Large intestine (tissue), 1 donor: ENCODE measurements around the gene GAGE10. TPM values are rescaled to one million over a fixed set of nuclear protein-coding genes. Genes with fewer than 3 reads are reported as not detected.

ENCODE experiments used
- polyA plus RNA-seq: library from polyadenylated mRNA; unstranded; fragments of 120-200 nt; gene quantifications from one replicate; pipeline ENCODE4 v1.2.1, GENCODE V29; 2013

The GAGE10 gene
- polyA plus RNA-seq, 1 donor = not detected

Other genes with a start within 250 kb of the GAGE10 start
- gene CCDC120, start 244.6 kb upstream of the GAGE10 start, polyA plus RNA-seq = 27.3 TPM
- 14.0 TPM for gene PRAF2, start 229.6 kb upstream of the GAGE10 start, polyA plus RNA-seq
- gene WDR45, start 223.8 kb upstream of the GAGE10 start, polyA plus RNA-seq = 46.6 TPM
- gene GPKOW, start 179.9 kb upstream of the GAGE10 start, polyA plus RNA-seq = 18.9 TPM
- 2.5 TPM for gene MAGIX, start 140.9 kb upstream of the GAGE10 start, polyA plus RNA-seq
- 118 TPM for gene PLP2, start 131.7 kb upstream of the GAGE10 start, polyA plus RNA-seq
- gene PRICKLE3, start 117.3 kb upstream of the GAGE10 start, polyA plus RNA-seq = 5.7 TPM
- 20.2 TPM for gene SYP, start 103.5 kb upstream of the GAGE10 start, polyA plus RNA-seq
- gene CACNA1F, start 70.3 kb upstream of the GAGE10 start, polyA plus RNA-seq = 1.3 TPM
- gene CCDC22, start 68.2 kb upstream of the GAGE10 start, polyA plus RNA-seq = 18.5 TPM
- 0.76 TPM for gene FOXP3, start 38.9 kb upstream of the GAGE10 start, polyA plus RNA-seq
- 3.3 TPM for gene PPP1R3F, start 33.9 kb upstream of the GAGE10 start, polyA plus RNA-seq
- not detected for gene GAGE12J, start 18.4 kb downstream of the GAGE10 start, polyA plus RNA-seq
- gene GAGE13, start 27.9 kb downstream of the GAGE10 start, polyA plus RNA-seq = not detected
- not detected for gene GAGE12C, start 228.5 kb downstream of the GAGE10 start, polyA plus RNA-seq
- gene GAGE12D, start 238.1 kb downstream of the GAGE10 start, polyA plus RNA-seq = not detected
- gene GAGE12E, start 247.6 kb downstream of the GAGE10 start, polyA plus RNA-seq = not detected